Large intestine (tissue), 3 donors: ENCODE measurements around the gene IPPK. TPM values are rescaled to one million over a fixed set of nuclear protein-coding genes. Genes with fewer than 3 reads are reported as not detected.

Source experiments
- DNase-seq, 2 donors: peaks; one replicate each; pipeline versions ENCODE4 v3.0.0 to v3.0.0-alpha.2; 2013
- H3K27ac ChIP-seq: one replicate; pipeline ENCODE4 v1.5.1; 2013; ENCODE audit warnings: low read length
- H3K27me3 ChIP-seq: 2 replicates; pipeline ENCODE4 v1.6.1; 2013; ENCODE audit warnings: low read length; ENCODE audit not compliant: control insufficient read depth, insufficient read depth
- H3K36me3 ChIP-seq: 2 replicates; pipeline ENCODE4 v1.6.1; 2013; ENCODE audit warnings: low read length; ENCODE audit not compliant: control insufficient read depth, insufficient read depth
- H3K4me1 ChIP-seq: one replicate; pipeline ENCODE4 v1.6.1; 2013; ENCODE audit warnings: low read length; ENCODE audit not compliant: control insufficient read depth, insufficient read depth
- H3K4me3 ChIP-seq: one replicate; pipeline ENCODE4 v1.5.1; 2013; ENCODE audit warnings: low read length
- H3K9me3 ChIP-seq: one replicate; pipeline ENCODE4 v1.6.1; 2013; ENCODE audit warnings: mild to moderate bottlenecking, low read depth, low read length, moderate library complexity; ENCODE audit not compliant: control insufficient read depth
- WGBS: methylation state at CpG from one replicate; pipeline ENCODE4 v1.1.5; 2013; ENCODE audit warnings: low lambda C conversion rate; ENCODE audit not compliant: insufficient coverage; 5-methylcytosine and 5-hydroxymethylcytosine counted together
- polyA plus RNA-seq: library from polyadenylated mRNA; unstranded; fragments of 120-200 nt; gene quantifications from one replicate; pipeline ENCODE4 v1.2.1, GENCODE V29; 2013

Gene IPPK
- polyA plus RNA-seq, 1 donor: 7.9 TPM

GRCh38 chr9:92658176-92658575, 11.8 kb downstream of the IPPK start:
- H3K36me3 ChIP-seq: peaks cover 36% of the 10 kb centered on the region
- H3K27me3 ChIP-seq: no peaks in the 10 kb centered on the region
- H3K9me3 ChIP-seq: no peaks in the 10 kb centered on the region
- H3K27ac ChIP-seq: no peak overlapping the region
- H3K4me1 ChIP-seq: peaks cover 3% of the 10 kb centered on the region
- H3K4me3 ChIP-seq: no peak overlapping the region
- no peak for DNase-seq
- no CpG with 5 or more reads among the region's 7 CpGs for WGBS

DNA sequence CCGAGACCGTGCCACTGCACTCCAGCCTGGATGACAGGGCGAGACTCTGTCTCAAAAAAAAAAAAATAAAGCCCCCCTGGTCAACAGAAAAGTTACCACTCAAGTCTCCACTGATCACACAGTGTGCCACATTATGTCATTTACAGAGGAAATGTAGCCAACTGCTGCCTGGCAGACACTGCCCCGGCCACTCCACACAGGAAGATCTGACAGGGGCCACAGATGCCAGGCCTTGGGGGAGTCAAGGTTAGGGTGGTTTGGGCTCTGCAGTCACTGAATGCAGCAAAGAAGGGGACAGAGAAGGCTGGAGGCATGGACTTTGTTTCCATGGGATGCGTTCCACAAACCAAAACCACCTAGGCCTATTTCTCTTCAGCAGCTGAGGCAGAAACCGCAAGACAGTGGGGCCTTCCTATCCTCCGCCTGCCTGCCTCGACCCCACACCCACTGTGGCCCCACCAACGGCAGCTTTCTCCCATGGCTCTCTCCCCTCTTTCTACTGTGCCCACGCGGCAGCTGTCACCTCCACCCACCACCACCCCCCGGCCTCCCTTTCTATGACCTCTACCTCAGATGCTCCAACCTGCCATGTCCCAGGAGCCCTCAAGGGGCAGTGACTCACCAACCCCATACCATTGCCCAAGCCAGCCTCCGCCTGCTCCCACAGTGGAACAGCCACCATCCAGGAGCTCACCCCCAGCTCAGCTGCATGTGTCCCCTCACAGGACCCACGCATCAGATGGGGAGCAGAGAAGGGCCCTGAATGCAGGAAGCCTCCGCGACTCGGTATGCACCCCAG, 12.4 kb downstream of the IPPK start:
- no peaks in the 10 kb centered on the region for H3K27me3 ChIP-seq
- no CpG with 5 or more reads among the region's 17 CpGs for WGBS
- no peaks in the 10 kb centered on the region for H3K9me3 ChIP-seq
- H3K36me3 ChIP-seq: peaks cover 38% of the 10 kb centered on the region
- no peak for DNase-seq
- peaks cover 3% of the 10 kb centered on the region for H3K4me1 ChIP-seq
- H3K27ac ChIP-seq: no peak overlapping the region
- H3K4me3 ChIP-seq: no peak overlapping the region

DNA sequence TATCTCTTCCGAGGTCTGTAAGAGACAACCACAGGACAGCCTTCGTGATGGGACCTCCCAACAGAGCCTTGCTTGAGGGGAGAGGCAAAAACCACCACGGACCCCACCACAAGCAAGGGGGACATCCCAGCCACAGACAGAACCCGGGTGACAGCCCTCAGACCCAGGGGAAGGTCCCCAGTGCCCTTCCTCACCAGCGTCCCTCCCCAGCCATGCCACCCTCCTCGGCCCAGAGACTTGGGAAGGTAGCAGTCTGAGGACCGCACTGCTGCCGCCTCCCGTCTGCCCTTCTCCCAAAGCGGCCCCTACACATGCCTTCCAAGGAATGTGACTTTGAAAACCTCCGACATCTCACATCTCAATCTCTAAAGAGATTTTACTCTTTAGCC, 13.4 kb downstream of the IPPK start:
- Histone ChIP-seq H3K27ac (no peak overlapping the region), H3K36me3 (peaks cover 38% of the 10 kb centered on the region), H3K27me3 (no peaks in the 10 kb centered on the region), H3K9me3 (no peaks in the 10 kb centered on the region), H3K4me1 (peaks cover 3% of the 10 kb centered on the region), H3K4me3 (no peak overlapping the region)
- no peak for DNase-seq
- WGBS: no CpG with 5 or more reads among the region's 11 CpGs

- Histone ChIP-seq H3K9me3 (no peaks in the 10 kb centered on the region), H3K4me3 (no peak overlapping the region)
These were observed 13.9 kb downstream of the IPPK start for GRCh38 chr9:92655896-92656536.

DNA sequence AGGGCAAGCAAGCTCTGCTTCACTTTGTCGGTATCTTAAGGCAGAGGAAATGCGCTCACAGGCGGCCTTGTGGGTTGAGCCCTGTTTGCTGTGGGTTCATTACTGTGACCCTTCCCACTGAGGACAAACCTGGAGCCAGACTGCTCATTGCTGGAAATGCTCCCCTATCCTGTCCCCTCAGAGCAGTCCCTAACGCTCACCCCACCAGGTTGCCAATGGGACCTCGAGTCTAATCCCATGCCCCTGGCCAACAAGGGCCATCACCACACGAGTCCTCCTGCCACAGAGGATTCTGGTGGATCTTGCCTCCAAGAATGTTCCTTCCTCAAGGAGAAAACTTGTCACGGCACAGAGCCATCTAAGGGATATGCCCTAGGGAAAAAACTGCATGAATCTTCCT, 14.6 kb downstream of the IPPK start:
- H3K36me3 ChIP-seq: peaks cover 47% of the 10 kb centered on the region
- DNase-seq: no peak
- H3K4me1 ChIP-seq: peaks cover 3% of the 10 kb centered on the region
- no peak overlapping the region for H3K4me3 ChIP-seq
- H3K27ac ChIP-seq: no peak overlapping the region
- H3K27me3 ChIP-seq: no peaks in the 10 kb centered on the region
- no CpG with 5 or more reads among the region's 7 CpGs for WGBS
- H3K9me3 ChIP-seq: no peaks in the 10 kb centered on the region

More at GRCh38 chr9:92655896-92656536, 13.9 kb downstream of the IPPK start:
- Histone ChIP-seq H3K36me3 (peaks cover 42% of the 10 kb centered on the region), H3K27me3 (no peaks in the 10 kb centered on the region), H3K4me1 (peaks cover 3% of the 10 kb centered on the region), H3K27ac (no peak overlapping the region)
- DNase-seq: peak in 1 of 2 donors; percentile 36
- 40% methylated on average over 1 of the region's 9 CpGs for WGBS

DNA sequence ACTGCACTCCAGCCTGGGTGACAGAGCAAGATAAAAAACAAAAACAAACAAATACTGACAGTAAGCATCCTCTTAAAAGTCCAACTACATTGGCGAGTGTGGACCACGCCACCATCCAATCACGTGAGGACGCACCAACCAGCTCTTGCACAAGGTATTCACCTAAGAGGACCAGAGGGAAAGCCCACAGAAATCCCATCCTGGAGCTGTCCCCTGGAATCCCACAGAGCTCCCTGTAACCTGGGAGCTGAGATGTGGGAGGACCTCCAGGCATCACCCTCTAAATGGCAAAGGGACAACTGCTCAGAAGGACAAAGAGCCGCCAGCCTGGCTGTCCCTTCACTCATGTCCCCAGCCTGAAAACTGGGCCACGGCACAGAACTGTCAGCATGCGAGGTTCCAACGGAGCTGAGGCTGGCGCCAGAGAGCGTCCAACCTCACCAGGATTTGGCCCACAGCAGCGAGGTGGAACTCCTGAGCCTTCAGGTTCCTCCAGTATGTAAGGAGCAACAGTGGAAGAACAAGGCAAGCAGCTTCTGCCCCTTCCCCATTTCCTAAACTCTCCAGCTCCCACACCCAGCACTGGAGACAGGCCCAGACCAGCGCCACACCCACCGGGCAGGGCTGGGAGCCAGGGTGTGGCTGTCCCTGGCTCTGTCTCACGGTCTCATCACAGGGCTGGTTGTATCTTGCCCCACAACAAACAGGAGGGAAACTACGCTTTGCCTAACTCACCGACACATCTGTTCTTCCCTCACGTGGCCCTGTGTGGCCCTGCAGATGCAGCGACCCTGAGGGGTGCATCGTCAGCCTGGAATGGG, 15.2 kb downstream of the IPPK start:
- no peak for DNase-seq
- no peaks in the 10 kb centered on the region for H3K27me3 ChIP-seq
- no peak overlapping the region for H3K27ac ChIP-seq
- H3K4me1 ChIP-seq: peaks cover 3% of the 10 kb centered on the region
- H3K9me3 ChIP-seq: no peaks in the 10 kb centered on the region
- peaks cover 49% of the 10 kb centered on the region for H3K36me3 ChIP-seq
- H3K4me3 ChIP-seq: no peak overlapping the region
- WGBS: no CpG with 5 or more reads among the region's 19 CpGs

- no peak for DNase-seq
- peaks cover 3% of the 10 kb centered on the region for H3K4me1 ChIP-seq
- peaks cover 61% of the 10 kb centered on the region for H3K36me3 ChIP-seq
- H3K27ac ChIP-seq: no peak overlapping the region
- WGBS: no CpG with 5 or more reads among the region's 1 CpG
- H3K9me3 ChIP-seq: no peaks in the 10 kb centered on the region
- no peaks in the 10 kb centered on the region for H3K27me3 ChIP-seq
- no peak overlapping the region for H3K4me3 ChIP-seq
These were observed 17.5 kb downstream of the IPPK start for GRCh38 chr9:92652461-92652860.

DNA sequence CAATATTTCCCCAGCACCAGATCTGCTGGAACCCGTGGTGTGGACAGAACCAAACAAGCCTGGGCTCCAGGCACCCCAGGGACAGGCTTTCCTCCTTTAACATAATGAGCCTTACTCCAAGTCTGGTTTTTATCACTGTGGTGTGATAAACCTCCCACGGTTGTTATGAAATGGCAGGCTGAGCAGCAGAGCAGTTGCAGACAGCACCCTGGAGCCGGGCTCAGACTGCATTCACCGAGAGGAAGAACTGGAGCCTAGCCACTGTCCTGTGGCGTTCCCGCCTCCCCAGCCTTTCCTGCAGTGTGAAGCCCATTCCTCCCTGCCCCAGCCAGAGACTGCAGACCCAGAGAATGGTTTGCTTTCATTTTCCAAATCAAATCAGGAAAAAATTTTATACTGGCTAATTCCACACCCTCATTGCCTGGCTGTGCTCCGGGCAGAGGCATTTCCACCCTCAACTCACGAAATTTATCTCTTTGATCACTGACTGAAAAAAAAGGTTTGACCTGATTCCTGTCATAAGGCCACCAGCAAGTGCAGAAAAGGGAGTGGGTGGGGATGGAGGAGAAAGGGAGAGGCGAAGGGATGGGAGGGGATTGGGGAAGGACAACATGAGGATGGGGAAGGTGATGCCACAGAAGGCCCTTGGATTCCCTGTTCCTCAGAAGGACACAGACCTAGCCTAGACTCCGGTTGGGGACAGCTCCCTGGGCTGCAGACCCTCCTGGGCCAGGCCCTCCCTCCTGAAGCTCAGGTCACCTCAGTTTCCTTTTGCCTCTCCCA, 18.9 kb downstream of the IPPK start:
- peaks cover 3% of the 10 kb centered on the region for H3K4me1 ChIP-seq
- no peaks in the 10 kb centered on the region for H3K9me3 ChIP-seq
- H3K4me3 ChIP-seq: no peak overlapping the region
- H3K27me3 ChIP-seq: no peaks in the 10 kb centered on the region
- no peak for DNase-seq
- H3K27ac ChIP-seq: no peak overlapping the region
- peaks cover 62% of the 10 kb centered on the region for H3K36me3 ChIP-seq
- WGBS: 80% methylated on average over 1 of the region's 10 CpGs

GRCh38 chr9:92650296-92650695, 19.6 kb downstream of the IPPK start:
- no peaks in the 10 kb centered on the region for H3K9me3 ChIP-seq
- H3K4me1 ChIP-seq: no peaks in the 10 kb centered on the region
- 100% methylated on average over 2 of the region's 6 CpGs for WGBS
- H3K4me3 ChIP-seq: no peak overlapping the region
- H3K27ac ChIP-seq: no peak overlapping the region
- H3K27me3 ChIP-seq: no peaks in the 10 kb centered on the region
- H3K36me3 ChIP-seq: peaks cover 58% of the 10 kb centered on the region
- DNase-seq: no peak

- no CpG with 5 or more reads among the region's 5 CpGs for WGBS
- no peak overlapping the region for H3K4me3 ChIP-seq
- peaks cover 62% of the 10 kb centered on the region for H3K36me3 ChIP-seq
- DNase-seq: no peak
- no peaks in the 10 kb centered on the region for H3K9me3 ChIP-seq
- H3K27me3 ChIP-seq: no peaks in the 10 kb centered on the region
- H3K4me1 ChIP-seq: no peaks in the 10 kb centered on the region
- no peak overlapping the region for H3K27ac ChIP-seq
These were observed 20.9 kb downstream of the IPPK start for GRCh38 chr9:92649007-92649406.
